GM11168 (cell line): ENCODE data around the gene VASN.
"Not testable (repeated sequence)": the region's sequence is repeated elsewhere in the genome, so short reads cannot be mapped to it uniquely, and the experiment has no call there.

Source experiments
- in situ Hi-C: fragments of 300-500 bp; cut with MboI; formaldehyde crosslinking; loops from one replicate; pipeline ENCODE4 v1.12.0; 2022; ENCODE audit warnings: low sequenced_read_pairs; ENCODE audit not compliant: unreplicated experiment

The VASN gene

GRCh38 chr16:4336701-4337539 lies 34.7 kb upstream of the VASN start:
- in situ Hi-C loops = no loop called here

GRCh38 chr16:4337540-4338088 lies 34.0 kb upstream of the VASN start:
- in situ Hi-C loops = no loop called here

- in situ Hi-C loops = no loop called here
Measured at GRCh38 chr16:4338125-4338582, 33.5 kb upstream of the VASN start.

- in situ Hi-C loops = no loop called here
Measured at GRCh38 chr16:4338712-4339299, 32.8 kb upstream of the VASN start.

GRCh38 chr16:4339455-4339854 lies 32.2 kb upstream of the VASN start:
- in situ Hi-C loops = no loop called here

- in situ Hi-C loops = no loop called here
Measured at GRCh38 chr16:4339909-4340308, 31.7 kb upstream of the VASN start.

- in situ Hi-C loops = no loop called here
Measured at GRCh38 chr16:4340443-4340842, 31.2 kb upstream of the VASN start.

GRCh38 chr16:4341250-4341649 lies 30.4 kb upstream of the VASN start:
- in situ Hi-C loops = no loop called here

- in situ Hi-C loops = no loop called here
Measured at GRCh38 chr16:4342866-4343744, 28.5 kb upstream of the VASN start.

GRCh38 chr16:4344300-4344982 lies 27.2 kb upstream of the VASN start:
- in situ Hi-C loops = not testable (repeated sequence)

- in situ Hi-C loops = no loop called here
Measured at GRCh38 chr16:4344983-4345835, 26.4 kb upstream of the VASN start.

- in situ Hi-C loops = no loop called here
Measured at GRCh38 chr16:4345836-4346781, 25.5 kb upstream of the VASN start.

- in situ Hi-C loops = no loop called here
Measured at GRCh38 chr16:4347010-4347409, 24.6 kb upstream of the VASN start.

- in situ Hi-C loops = no loop called here
Measured at GRCh38 chr16:4347765-4348509, 23.7 kb upstream of the VASN start.

- in situ Hi-C loops = no loop called here
Measured at GRCh38 chr16:4349332-4349731, 22.3 kb upstream of the VASN start.

GRCh38 chr16:4350365-4350786 lies 21.3 kb upstream of the VASN start:
- in situ Hi-C loops = no loop called here
